LNCaP clone FGC (cell line): Measurements from ENCODE around the gene PPP2R5C.

ENCODE experiments used
- DNase-seq: peaks from one replicate; pipeline ENCODE4 v3.0.0-alpha.2; 2011; ENCODE audit warnings: low read depth
- H3K4me3 ChIP-seq: 2 replicates; pipeline ENCODE4 v1.5.1; 2011; ENCODE audit warnings: mild to moderate bottlenecking, low read depth, low read length, control low read depth
- CTCF ChIP-seq: IDR thresholded peaks from 2 replicates; pipeline ENCODE4 v1.5.1; 2012; ENCODE audit warnings: mild to moderate bottlenecking; ENCODE audit not compliant: control insufficient read depth, insufficient read depth; ENCODE audit errors: extremely low read depth

PPP2R5C gene

GRCh38 chr14:101821528-101821927 lies 60.0 kb downstream of the PPP2R5C start:
- H3K4me3 ChIP-seq, result no peak overlapping the region
- TF ChIP-seq CTCF, result no peak
- no peak for DNase-seq

GRCh38 chr14:101823066-101823465 lies 61.6 kb downstream of the PPP2R5C start:
- DNase-seq, result no peak
- 0 out of 2 replicates have a peak overlapping the region, but pooled peaks have one; percentile 7 for H3K4me3 ChIP-seq
- no peak for TF ChIP-seq CTCF

DNA sequence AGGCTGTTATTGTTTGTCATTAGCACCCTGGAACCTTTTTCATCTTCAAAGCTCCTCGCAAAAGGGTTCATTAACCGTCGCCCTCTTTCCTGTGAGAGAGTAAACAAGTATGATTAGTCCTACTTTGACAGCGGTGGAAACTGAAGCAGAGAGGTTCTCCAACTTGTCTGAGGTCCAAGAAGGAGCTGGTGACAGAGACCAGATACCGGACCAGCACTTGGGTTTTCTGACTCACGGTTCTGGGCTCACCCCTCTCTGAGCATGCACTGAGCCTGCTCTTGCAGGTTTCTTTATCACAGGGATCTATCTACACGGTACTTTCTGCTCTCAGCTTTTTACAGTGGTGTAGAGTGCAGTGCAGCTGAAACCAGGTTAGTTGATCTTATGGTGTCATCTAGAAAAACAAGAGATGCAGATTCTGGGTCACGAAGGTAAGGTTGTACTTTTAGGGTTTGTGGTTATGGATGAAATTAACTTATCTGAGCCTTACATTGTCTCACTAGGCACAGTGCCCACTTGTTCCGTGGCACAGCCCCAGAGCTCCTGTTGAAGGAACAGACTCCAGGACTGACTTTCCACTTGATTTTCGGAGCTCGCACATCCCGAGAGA lies 62.1 kb downstream of the PPP2R5C start:
- TF ChIP-seq CTCF, result no peak
- 0 out of 2 replicates have a peak overlapping the region, but pooled peaks have one; percentile 7 for H3K4me3 ChIP-seq
- DNase-seq, result no peak

- no peak overlapping the region for H3K4me3 ChIP-seq
- TF ChIP-seq CTCF, result no peak
- DNase-seq, result no peak
These were observed 62.8 kb downstream of the PPP2R5C start for GRCh38 chr14:101824339-101824727.

DNA sequence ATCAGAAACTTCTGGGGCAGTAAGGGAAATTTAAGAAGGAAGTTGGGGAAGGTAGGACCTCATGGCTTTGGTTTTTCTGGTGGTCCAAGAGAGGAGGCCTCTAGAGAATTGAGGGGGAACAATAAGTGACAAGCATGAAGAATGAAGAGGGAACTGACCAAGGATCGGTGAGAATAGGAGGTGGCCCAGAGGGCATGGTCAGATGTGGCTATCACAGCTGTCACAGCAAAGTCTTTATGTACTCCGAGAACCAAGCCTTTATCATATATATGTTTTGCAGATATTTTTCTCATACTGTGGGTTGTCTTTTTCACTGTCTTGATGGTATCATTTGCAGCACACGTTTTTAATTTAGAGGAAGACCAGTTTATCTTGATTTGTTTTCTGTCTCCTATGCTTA lies 64.3 kb downstream of the PPP2R5C start:
- no peak for DNase-seq
- no peak overlapping the region for H3K4me3 ChIP-seq
- no peak for TF ChIP-seq CTCF

DNA sequence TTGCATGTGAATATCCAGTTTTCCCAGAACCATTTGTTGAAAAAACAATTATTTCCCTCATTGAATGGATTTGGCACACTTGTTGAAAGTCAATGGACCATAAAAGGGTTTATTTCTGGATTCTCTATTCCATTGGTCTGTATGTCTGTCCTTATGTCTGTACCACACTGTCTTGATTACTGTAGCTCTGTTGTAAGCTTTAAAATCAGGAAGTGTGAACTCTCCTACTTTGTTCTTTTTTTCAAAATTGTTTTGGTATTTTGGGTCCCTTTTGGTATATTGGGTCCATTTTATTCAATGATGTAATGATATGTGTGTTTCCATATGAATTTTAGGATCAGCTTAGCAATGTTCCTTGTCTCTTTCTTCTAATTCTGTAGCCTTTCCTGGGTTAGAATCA lies 64.8 kb downstream of the PPP2R5C start:
- DNase-seq, result no peak
- no peak for TF ChIP-seq CTCF
- H3K4me3 ChIP-seq, result no peak overlapping the region

DNA sequence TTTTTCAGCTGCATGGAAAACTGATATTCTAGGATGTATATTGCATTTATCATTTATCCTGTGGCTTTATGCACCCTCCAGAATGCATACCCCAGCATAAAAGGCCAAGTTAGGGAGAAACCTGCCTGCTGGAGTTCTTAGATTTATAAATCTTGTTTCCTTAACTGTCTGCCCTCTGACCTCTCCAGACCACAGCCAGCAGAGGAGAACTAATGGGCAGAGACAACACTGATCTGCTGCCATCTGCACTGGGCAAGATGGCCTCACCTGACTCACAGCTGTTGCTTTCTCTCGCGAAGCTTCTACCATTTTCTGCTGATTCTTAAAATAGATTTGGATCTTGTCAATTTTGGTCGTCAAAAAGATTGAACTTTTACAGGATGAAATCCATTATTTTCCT lies 65.8 kb downstream of the PPP2R5C start:
- H3K4me3 ChIP-seq, result no peak overlapping the region
- DNase-seq, result no peak
- no peak for TF ChIP-seq CTCF
